Measurements from ENCODE around the gene USP31. TPM values are rescaled to one million over a fixed set of nuclear protein-coding genes. Genes with fewer than 3 reads are reported as not detected.

Gene USP31
- total and polyA plus RNA-seq, 2 of the 8 experiments (the other 6 are each of a cell fraction or from before 2014, with no cell fraction given) = 6.7 to 19.0 TPM

DNA sequence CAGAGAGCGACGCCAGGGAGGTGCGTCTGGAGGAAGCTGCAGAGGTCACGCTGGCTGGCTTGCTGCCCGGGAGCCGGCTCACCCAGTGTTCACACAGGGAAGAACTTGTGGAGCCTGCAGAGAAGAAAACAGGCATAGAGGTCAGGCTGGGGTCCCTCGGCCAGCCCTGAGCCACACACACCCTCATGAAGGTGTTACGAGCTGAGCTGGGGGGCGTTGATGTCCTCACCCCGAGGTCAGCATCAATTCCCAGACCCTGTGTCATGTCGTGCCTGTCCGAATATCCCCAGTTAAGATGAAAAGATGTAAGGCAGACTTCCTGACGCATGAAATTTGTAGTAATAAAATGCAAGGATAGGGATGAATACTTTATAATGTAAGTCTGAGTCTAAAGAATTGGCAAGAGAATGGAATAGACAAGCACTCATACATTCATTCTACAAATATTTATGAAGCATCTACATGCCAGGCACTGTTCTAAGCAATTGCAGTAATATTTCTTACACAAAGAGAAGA lies 77.1 kb downstream of the USP31 start (continued):
- TF ChIP-seq CHD7 (IDR thresholded peaks at IDR 0.05; ENCODE audit: insufficient replicate concordance, low read length) (no peak), BACH1 (IDR thresholded peaks at IDR 0.05; ENCODE audit: low read length) (no peak), GTF2F1 (IDR thresholded peaks at IDR 0.05; ENCODE audit: borderline replicate concordance, low read depth, low read length) (no peak)
